ENCODE results near the gene CPNE5. TPM values are rescaled to one million over a fixed set of nuclear protein-coding genes. Genes with fewer than 3 reads are reported as not detected.

CPNE5 gene
- total and polyA plus RNA-seq, 2 of the 4 experiments (the other 2 are of a cell fraction): 0.07 TPM; not detected in 1

GRCh38 chr6:36746251-36746650 lies 93.0 kb downstream of the CPNE5 start:
- CTCF ChIA-PET: no interaction called here

More at GRCh38 chr6:36746251-36746650, 93.0 kb downstream of the CPNE5 start:
- no peak overlapping the region for H3K56ac ChIP-seq (ENCODE audit: extremely low read depth, insufficient read depth, low read length)
- H3K4ac ChIP-seq (ENCODE audit: low read depth, low read length): no peak overlapping the region
- in situ Hi-C loops (cut with MboI; ENCODE audit: low sequenced_read_pairs) (no loop called here), dilution Hi-C loops (cut with HindIII; ENCODE audit: low sequenced_read_pairs, unreplicated experiment) (no loop called here), intact Hi-C loops (cut with micrococcal nuclease) (no loop called here)
- H2BK5ac ChIP-seq (ENCODE audit: low read depth, low read length, poor library complexity, severe bottlenecking): no peak overlapping the region
- H3K14ac ChIP-seq (replicated peaks; ENCODE audit: low read depth, low read length): no peak overlapping the region
- H3K79me1 ChIP-seq (ENCODE audit: low read depth in 1 of 2, low read length in 2 of 2): no peaks in the 10 kb centered on the region
- H2AFZ ChIP-seq (replicated peaks; ENCODE audit: low read length, poor library complexity): no peak overlapping the region
- DNase-seq (no peak), ATAC-seq (ENCODE audit: low read depth) (no peak)
- TF ChIP-seq POLR2A (IDR thresholded peaks at IDR 0.05; ENCODE audit: low read depth, low read length): no peak
- TF ChIP-seq ELK1 (IDR thresholded peaks at IDR 0.05; ENCODE audit: borderline replicate concordance, low read depth, low read length): no peak
- TF ChIP-seq MAFK (IDR thresholded peaks at IDR 0.05; ENCODE audit: low read depth, low read length): no peak
- TF ChIP-seq RFX5 (IDR thresholded peaks at IDR 0.05; ENCODE audit: low read depth, low read length): no peak
- no peak for TF ChIP-seq MXI1 (IDR thresholded peaks at IDR 0.05; ENCODE audit: borderline replicate concordance, low read depth, low read length)
- TF ChIP-seq RCOR1 (IDR thresholded peaks at IDR 0.05; ENCODE audit: insufficient replicate concordance, low read length): no peak
- no peak for TF ChIP-seq NFE2L2 (IDR thresholded peaks at IDR 0.05; ENCODE audit: low read depth, low read length)
- TF ChIP-seq CHD1 (IDR thresholded peaks at IDR 0.05; ENCODE audit: low read depth, low read length): no peak
- no peak for TF ChIP-seq USF2 (IDR thresholded peaks at IDR 0.05; ENCODE audit: low read depth, low read length)
- TF ChIP-seq RAD21 (IDR thresholded peaks at IDR 0.05; ENCODE audit: low read length): no peak
- no peak for TF ChIP-seq BHLHE40 (IDR thresholded peaks at IDR 0.05; ENCODE audit: low read depth, low read length)
- TF ChIP-seq FOS (IDR thresholded peaks at IDR 0.05; ENCODE audit: low read depth, low read length): no peak
- TF ChIP-seq MAZ (IDR thresholded peaks at IDR 0.05; ENCODE audit: borderline replicate concordance, low read depth, low read length): no peak
- TF ChIP-seq SMC3 (IDR thresholded peaks at IDR 0.05; ENCODE audit: low read depth, low read length): no peak
- TF ChIP-seq CTCF (conservative IDR thresholded peaks at IDR 0.05; ENCODE audit: low read depth, low read length): no peak
- TF ChIP-seq CEBPB (IDR thresholded peaks at IDR 0.05; ENCODE audit: low read depth, low read length): no peak
- WGBS, 2 experiments (ENCODE audit: extremely low coverage in 2 of 2, insufficient read length in 1 of 2): 66% methylated on average over 3 of the region's 14 CpGs; no CpG with 5 or more reads in 1 of the 2 experiments
- H4K8ac ChIP-seq (ENCODE audit: low read depth in 2 of 2, low read length in 2 of 2): no peak overlapping the region
- no TSS peak for BruUV-seq (replicated peaks)
- no peak overlapping the region for H2BK15ac ChIP-seq (ENCODE audit: low read depth, low read length)
- H3K9me3 ChIP-seq (ENCODE audit: control insufficient read depth, insufficient read depth, low read length): peaks cover 21% of the 10 kb centered on the region
- H3K36me3 ChIP-seq (ENCODE audit: control insufficient read depth, insufficient read depth, low read length): no peaks in the 10 kb centered on the region
- H3K4me2 ChIP-seq (ENCODE audit: low read depth, low read length): no peak overlapping the region
- H2BK20ac ChIP-seq (ENCODE audit: low read depth, low read length): no peak overlapping the region
- no peak overlapping the region for H2AK5ac ChIP-seq (ENCODE audit: low read depth, low read length)
- H4K20me1 ChIP-seq (ENCODE audit: insufficient read depth, low read length): no peaks in the 10 kb centered on the region
- H2AK9ac ChIP-seq (replicated peaks; ENCODE audit: low read depth, low read length, poor library complexity): no peak overlapping the region
- H3K4me1 ChIP-seq (ENCODE audit: control insufficient read depth, insufficient read depth, low read length): no peaks in the 10 kb centered on the region
- H3K9me1 ChIP-seq (ENCODE audit: insufficient read depth, low read length): no peaks in the 10 kb centered on the region
- H4K91ac ChIP-seq (ENCODE audit: insufficient read depth, low read depth, low read length): no peak overlapping the region
- no peak overlapping the region for H3K27ac ChIP-seq (ENCODE audit: insufficient read depth, low read length)
- no peak overlapping the region for H3K9ac ChIP-seq (ENCODE audit: low read depth, low read length)
- H3K4me3 ChIP-seq (ENCODE audit: insufficient read depth, low read depth, low read length): no peak overlapping the region
- no peak overlapping the region for H2BK120ac ChIP-seq (ENCODE audit: low read depth, low read length)
- no peak overlapping the region for H3K23ac ChIP-seq (ENCODE audit: low read depth, low read length)
- POLR2A ChIA-PET (ENCODE audit: unreplicated experiment): no interaction called here
- H4K5ac ChIP-seq (ENCODE audit: low read depth, low read length): no peak overlapping the region
- no peak overlapping the region for H3K18ac ChIP-seq (ENCODE audit: low read depth, low read length)
- H3K27me3 ChIP-seq (ENCODE audit: control insufficient read depth, insufficient read depth, low read length): peaks cover 34% of the 10 kb centered on the region
